ENCODE results near the gene C1orf50. TPM values are rescaled to one million over a fixed set of nuclear protein-coding genes. Genes with fewer than 3 reads are reported as not detected.
"Not testable (repeated sequence)": the region's sequence is repeated elsewhere in the genome, so short reads cannot be mapped to it uniquely, and the experiment has no call there.

C1orf50 gene
- total RNA-seq, 5 donors from 2014 or later (not counting 1 experiment from before 2014, with no cell fraction given) = 12.4 to 15.3 (median 13.9) TPM

- H3K4me3 Mint-ChIP-seq; H3K27ac ChIP-seq (ENCODE audit: low read length); H3K27ac Mint-ChIP-seq; H3K9me3 ChIP-seq; CTCF ChIA-PET; DNase-seq; H3K4me3 ChIP-seq (ENCODE audit: control insufficient read depth in 1 of 2, extremely low read depth in 1 of 2, low read length in 1 of 2); H3K27me3 Mint-ChIP-seq; POLR2A ChIA-PET; H3K9me3 Mint-ChIP-seq; H3K36me3 ChIP-seq (ENCODE audit: control insufficient read depth in 2 of 2, extremely low read depth in 1 of 2, insufficient read depth in 1 of 2, low read length in 1 of 2); ATAC-seq (replicated peaks in 1 of 4); H3K27me3 ChIP-seq (replicated peaks in 1 of 2; ENCODE audit: control insufficient read depth in 2 of 2, extremely low read depth in 1 of 2, insufficient read depth in 2 of 2, low read length in 1 of 2): not testable (repeated sequence)
- H3K4me1 ChIP-seq (ENCODE audit: control insufficient read depth in 1 of 2, extremely low read depth in 1 of 2, insufficient read depth in 2 of 2, low read length in 2 of 2) = peaks cover 10 to 13% of the 10 kb centered on the region in 2 experiments
- Mint-ChIP-seq H3K36me3 (peaks cover 12% of the 10 kb centered on the region), H3K4me1 (peaks cover 20 to 34% (median 20%) of the 10 kb centered on the region in 3 donors)
- no CpG with 5 or more reads among the region's 3 CpGs for WGBS (ENCODE audit: insufficient coverage)
Measured at GRCh38 chr1:42814815-42815214, 47.8 kb downstream of the C1orf50 start.

GRCh38 chr1:42815941-42816584, 49.0 kb downstream of the C1orf50 start:
- CTCF ChIA-PET = interaction anchor here in 1 of 2 donors (1.2 to 4.0 kb wide), 2 partner anchors 30 to 49 kb away, joined by 4 to 16 read pairs; partner anchors contain the start of genes C1orf50, P3H1 and ZNF691
- POLR2A ChIA-PET = interaction anchor here (0.6 to 1.7 kb wide), 2 partner anchors 31 to 49 kb away, joined by 4 read pairs; partner anchors contain the start of genes C1orf50 (in 1 of the 2) and P3H1 (in 1 of the 2)
- H3K27me3 Mint-ChIP-seq = no peaks in the 10 kb centered on the region

GRCh38 chr1:42816585-42817439, 49.8 kb downstream of the C1orf50 start, which contains the start of the genes ERMAP and SVBP:
Gene ERMAP, plus strand, starts transcription at chr1:42817122. Its CDS starts 13,327 bp downstream, at chr1:42830449.
Gene SVBP, minus strand, starts transcription at chr1:42817397. Its CDS starts 853 bp downstream, at chr1:42816544.
- 0% methylated on average over 33 of the region's 66 CpGs for WGBS (ENCODE audit: insufficient coverage)

More at GRCh38 chr1:42815941-42816584, 49.0 kb downstream of the C1orf50 start:
- Mint-ChIP-seq H3K36me3 (peaks cover 4% of the 10 kb centered on the region), H3K9me3 (no peaks in the 10 kb centered on the region), H3K4me1 (peaks cover 20 to 39% (median 20%) of the 10 kb centered on the region in 3 donors), H3K4me3 (peak overlapping the region; percentile 78 to 84 (median 83)), H3K27ac (peak overlapping the region; percentile 90 to 93)
- no peaks in the 10 kb centered on the region for H3K36me3 ChIP-seq (ENCODE audit: control insufficient read depth in 2 of 2, extremely low read depth in 1 of 2, insufficient read depth in 1 of 2, low read length in 1 of 2)
- H3K4me1 ChIP-seq (ENCODE audit: control insufficient read depth in 1 of 2, extremely low read depth in 1 of 2, insufficient read depth in 2 of 2, low read length in 2 of 2) = peaks cover 10 to 13% of the 10 kb centered on the region in 2 experiments
- WGBS (ENCODE audit: insufficient coverage) = 13% methylated on average over 3 of the region's 7 CpGs
- peak in 7 of 35 experiments; percentile 2 to 16 (median 3) for DNase-seq
- H3K9me3 ChIP-seq = no peaks in the 10 kb centered on the region
- ATAC-seq (replicated peaks in 1 of 4) = peak; percentile 0 to 4 (median 1)
- H3K27ac ChIP-seq (ENCODE audit: low read length) = peak overlapping the region; percentile 81
- H3K27me3 ChIP-seq (replicated peaks in 1 of 2; ENCODE audit: control insufficient read depth in 2 of 2, extremely low read depth in 1 of 2, insufficient read depth in 2 of 2, low read length in 1 of 2) = no peaks in the 10 kb centered on the region
- peak overlapping the region; percentile 66 to 82 for H3K4me3 ChIP-seq (ENCODE audit: control insufficient read depth in 1 of 2, extremely low read depth in 1 of 2, low read length in 1 of 2)

GRCh38 chr1:42817440-42817767, 50.4 kb downstream of the C1orf50 start:
- H3K4me3 ChIP-seq (ENCODE audit: control insufficient read depth in 1 of 2, extremely low read depth in 1 of 2, low read length in 1 of 2) = peak overlapping the region; percentile 49 to 54
- no peaks in the 10 kb centered on the region for H3K36me3 ChIP-seq (ENCODE audit: control insufficient read depth in 2 of 2, extremely low read depth in 1 of 2, insufficient read depth in 1 of 2, low read length in 1 of 2)
- POLR2A ChIA-PET = interaction anchor here in 1 of 2 donors (0.8 to 1.7 kb wide), 2 partner anchors 29 to 50 kb away, joined by 3 to 4 read pairs; partner anchors contain the start of genes C1orf50, P3H1 and ZNF691
- no peaks in the 10 kb centered on the region for H3K9me3 ChIP-seq
- no peak overlapping the region for H3K27ac Mint-ChIP-seq
- H3K27me3 Mint-ChIP-seq = no peaks in the 10 kb centered on the region
- peak overlapping the region; percentile 70 to 84 (median 83) for H3K4me3 Mint-ChIP-seq
- H3K27me3 ChIP-seq (replicated peaks in 1 of 2; ENCODE audit: control insufficient read depth in 2 of 2, extremely low read depth in 1 of 2, insufficient read depth in 2 of 2, low read length in 1 of 2) = no peaks in the 10 kb centered on the region
- DNase-seq = no peak
- CTCF ChIA-PET = interaction anchor here (0.6 to 4.0 kb wide), 5 partner anchors 9 to 142 kb away, joined by 3 to 16 read pairs (median 3); partner anchors contain the start of genes C1orf50 (in 1 of the 2), P3H1 (in 1 of the 2) and ZNF691 (in 1 of the 2)
- no peaks in the 10 kb centered on the region for H3K36me3 Mint-ChIP-seq
- H3K4me1 Mint-ChIP-seq = peaks cover 20 to 39% (median 20%) of the 10 kb centered on the region in 3 donors
- H3K27ac ChIP-seq (ENCODE audit: low read length) = no peak overlapping the region
- H3K9me3 Mint-ChIP-seq = no peaks in the 10 kb centered on the region
- no peak for ATAC-seq (replicated peaks in 1 of 4)
- WGBS (ENCODE audit: insufficient coverage) = 0% methylated on average over 3 of the region's 13 CpGs
- H3K4me1 ChIP-seq (ENCODE audit: control insufficient read depth in 1 of 2, extremely low read depth in 1 of 2, insufficient read depth in 2 of 2, low read length in 2 of 2) = peaks cover 10 to 13% of the 10 kb centered on the region in 2 experiments

More at GRCh38 chr1:42816585-42817439, 49.8 kb downstream of the C1orf50 start, which contains the start of the genes ERMAP and SVBP:
- peak within 1 kb of the TSS; percentile 78 to 84 (median 83) for H3K4me3 Mint-ChIP-seq
- POLR2A ChIA-PET = interaction anchor here (0.6 to 1.7 kb wide), 3 partner anchors 30 to 50 kb away, joined by 3 to 4 read pairs (median 4); partner anchors contain the start of genes C1orf50 (in 1 of the 2), P3H1 (in 1 of the 2) and ZNF691 (in 1 of the 2)
- DNase-seq (peak; percentile 80 to 96 (median 90)), ATAC-seq (replicated peaks in 1 of 4) (peak; percentile 87 to 91 (median 88))
- H3K9me3 Mint-ChIP-seq = no peaks in the 10 kb centered on the region
- H3K4me1 ChIP-seq (ENCODE audit: control insufficient read depth in 1 of 2, extremely low read depth in 1 of 2, insufficient read depth in 2 of 2, low read length in 2 of 2) = peaks cover 10 to 13% of the 10 kb centered on the region in 2 experiments
- peaks cover 20 to 39% (median 20%) of the 10 kb centered on the region in 3 donors for H3K4me1 Mint-ChIP-seq
- peak within 1 kb of the TSS; percentile 66 to 82 for H3K4me3 ChIP-seq (ENCODE audit: control insufficient read depth in 1 of 2, extremely low read depth in 1 of 2, low read length in 1 of 2)
- no peaks in the 10 kb centered on the region for H3K9me3 ChIP-seq
- H3K27me3 Mint-ChIP-seq = no peaks in the 10 kb centered on the region
- peak within 1 kb of the TSS; percentile 81 for H3K27ac ChIP-seq (ENCODE audit: low read length)
- peak within 1 kb of the TSS; percentile 90 to 93 for H3K27ac Mint-ChIP-seq
- H3K27me3 ChIP-seq (replicated peaks in 1 of 2; ENCODE audit: control insufficient read depth in 2 of 2, extremely low read depth in 1 of 2, insufficient read depth in 2 of 2, low read length in 1 of 2) = no peaks in the 10 kb centered on the region
- H3K36me3 ChIP-seq (ENCODE audit: control insufficient read depth in 2 of 2, extremely low read depth in 1 of 2, insufficient read depth in 1 of 2, low read length in 1 of 2) = no peaks in the 10 kb centered on the region
- CTCF ChIA-PET = interaction anchor here (0.6 to 4.0 kb wide), 5 partner anchors 9 to 142 kb away, joined by 3 to 16 read pairs (median 4); partner anchors contain the start of genes C1orf50 (in 1 of the 2), P3H1 (in 1 of the 2) and ZNF691 (in 1 of the 2)
- no peaks in the 10 kb centered on the region for H3K36me3 Mint-ChIP-seq

- Mint-ChIP-seq H3K27ac (no peak overlapping the region), H3K36me3 (no peaks in the 10 kb centered on the region), H3K4me1 (peaks cover 20 to 39% (median 20%) of the 10 kb centered on the region in 3 donors), H3K27me3 (no peaks in the 10 kb centered on the region), H3K9me3 (no peaks in the 10 kb centered on the region), H3K4me3 (peak overlapping the region; percentile 63 to 84 (median 70))
- Histone ChIP-seq H3K36me3 (ENCODE audit: control insufficient read depth in 2 of 2, extremely low read depth in 1 of 2, insufficient read depth in 1 of 2, low read length in 1 of 2) (no peaks in the 10 kb centered on the region), H3K27me3 (replicated peaks in 1 of 2; ENCODE audit: control insufficient read depth in 2 of 2, extremely low read depth in 1 of 2, insufficient read depth in 2 of 2, low read length in 1 of 2) (no peaks in the 10 kb centered on the region), H3K9me3 (no peaks in the 10 kb centered on the region), H3K27ac (ENCODE audit: low read length) (no peak overlapping the region), H3K4me3 (ENCODE audit: control insufficient read depth in 1 of 2, extremely low read depth in 1 of 2, low read length in 1 of 2) (no peak overlapping the region), H3K4me1 (ENCODE audit: control insufficient read depth in 1 of 2, extremely low read depth in 1 of 2, insufficient read depth in 2 of 2, low read length in 2 of 2) (peaks cover 10 to 13% of the 10 kb centered on the region in 2 experiments)
- ChIA-PET POLR2A (interaction anchor here in 1 of 2 donors (0.8 kb wide), 1 partner anchor 28 kb away, joined by 3 read pairs; the partner anchor contains the start of gene ZNF691), CTCF (interaction anchor here in 1 of 2 donors (0.8 to 4.0 kb wide), 4 partner anchors 10 to 105 kb away, joined by 3 to 16 read pairs (median 10); partner anchors contain the start of genes C1orf50, P3H1 and ZNF691)
- no peak for ATAC-seq (replicated peaks in 1 of 4)
- 100% methylated on average over 2 of the region's 3 CpGs for WGBS (ENCODE audit: insufficient coverage)
- DNase-seq = peak in 1 of 35 experiments; percentile 8
Measured at GRCh38 chr1:42817976-42818375, 50.9 kb downstream of the C1orf50 start.
